Measurements from ENCODE around the gene KIAA2012.

Gene KIAA2012

GRCh38 chr2:202088777-202089176, 15.7 kb downstream of the KIAA2012 start:
- no peak for DNase-seq (ENCODE audit: low spot score)

DNA sequence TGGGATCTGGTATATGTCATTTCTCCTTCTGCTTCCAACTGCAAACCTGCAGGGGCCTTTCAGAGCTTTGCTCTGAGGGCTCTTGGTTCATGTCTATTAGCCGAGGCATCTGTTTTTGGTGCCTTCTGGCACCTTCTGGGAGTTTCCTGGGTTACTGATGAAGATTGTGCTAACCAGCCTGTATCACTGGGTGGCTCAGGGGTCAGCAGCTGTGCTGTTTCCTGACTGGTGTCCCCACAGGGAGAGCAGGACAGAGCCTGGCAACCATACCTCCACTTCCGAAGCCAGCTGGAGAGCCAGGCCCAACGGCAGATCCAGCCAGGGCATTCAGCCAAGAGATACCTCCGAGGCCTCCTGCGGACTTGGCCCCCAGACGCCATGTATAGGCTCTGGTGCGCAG, 17.5 kb downstream of the KIAA2012 start:
- DNase-seq (ENCODE audit: low spot score), result no peak

GRCh38 chr2:202091476-202091875, 18.4 kb downstream of the KIAA2012 start:
- peak; percentile 5 for DNase-seq (ENCODE audit: low spot score)

- no peak for DNase-seq (ENCODE audit: low spot score)
Observed at GRCh38 chr2:202094426-202094986, 21.5 kb downstream of the KIAA2012 start.

DNA sequence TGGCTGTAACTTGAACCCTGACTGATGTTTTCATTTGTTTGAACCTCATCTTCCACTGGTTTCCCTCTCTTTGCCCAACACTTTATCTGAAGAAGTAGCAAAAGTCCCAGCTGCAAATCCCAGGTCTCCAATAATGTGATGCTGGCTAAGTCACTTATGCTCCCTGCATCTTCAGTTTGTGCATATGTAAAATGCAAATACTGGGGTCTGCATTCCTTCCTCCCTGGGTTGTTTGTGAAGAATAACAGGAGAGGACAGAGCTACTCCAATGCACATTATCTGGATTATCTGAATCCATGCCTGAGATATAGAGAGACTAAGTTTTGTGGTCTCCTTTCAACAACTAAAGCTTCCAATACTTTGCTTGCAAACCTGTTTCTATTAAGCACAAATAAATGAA, 22.2 kb downstream of the KIAA2012 start:
- DNase-seq (ENCODE audit: low spot score), result no peak

- DNase-seq (ENCODE audit: low spot score), result no peak
Observed at GRCh38 chr2:202096736-202097135, 23.7 kb downstream of the KIAA2012 start.

DNA sequence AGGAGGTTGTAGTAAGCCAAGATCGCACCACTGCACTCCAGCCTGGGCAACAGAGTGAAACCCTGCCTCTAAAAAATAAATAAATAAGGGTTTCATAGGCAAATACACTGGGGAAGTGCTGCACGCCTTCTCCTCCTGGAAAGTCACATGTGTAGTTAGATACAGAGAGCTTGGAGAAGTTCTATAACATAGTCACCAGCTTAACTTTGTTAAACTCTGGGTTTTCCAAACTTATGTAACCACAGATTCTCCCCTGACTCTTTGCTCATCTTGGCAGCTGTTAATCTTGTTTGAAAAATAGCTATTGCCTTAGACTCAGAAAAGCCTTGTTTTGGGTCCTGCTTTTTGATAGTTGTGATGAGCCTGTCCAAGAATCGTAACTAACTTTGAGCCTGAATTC, 25.2 kb downstream of the KIAA2012 start:
- no peak for DNase-seq (ENCODE audit: low spot score)

DNA sequence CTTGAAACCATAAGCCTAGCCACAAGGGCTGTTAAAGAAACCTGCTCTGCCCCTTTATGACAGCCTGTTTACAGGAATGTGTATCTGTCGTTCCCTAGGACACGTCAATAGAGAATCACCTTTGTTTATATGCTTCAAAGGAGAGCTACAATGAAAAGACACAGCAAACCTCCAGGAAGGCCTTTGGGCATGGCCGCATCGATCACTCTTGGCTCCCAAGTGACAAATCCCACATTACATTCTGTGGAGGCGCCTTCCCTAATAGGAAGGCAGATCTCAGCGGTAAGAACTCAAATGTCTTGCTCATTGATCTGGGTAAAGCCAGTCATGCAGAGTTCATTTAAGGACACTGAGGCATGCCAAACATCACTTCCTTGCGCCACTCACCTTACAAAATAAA, 26.5 kb downstream of the KIAA2012 start:
- no peak for DNase-seq (ENCODE audit: low spot score)

- no peak for DNase-seq (ENCODE audit: low spot score)
Observed at GRCh38 chr2:202100176-202100575, 27.1 kb downstream of the KIAA2012 start.

DNA sequence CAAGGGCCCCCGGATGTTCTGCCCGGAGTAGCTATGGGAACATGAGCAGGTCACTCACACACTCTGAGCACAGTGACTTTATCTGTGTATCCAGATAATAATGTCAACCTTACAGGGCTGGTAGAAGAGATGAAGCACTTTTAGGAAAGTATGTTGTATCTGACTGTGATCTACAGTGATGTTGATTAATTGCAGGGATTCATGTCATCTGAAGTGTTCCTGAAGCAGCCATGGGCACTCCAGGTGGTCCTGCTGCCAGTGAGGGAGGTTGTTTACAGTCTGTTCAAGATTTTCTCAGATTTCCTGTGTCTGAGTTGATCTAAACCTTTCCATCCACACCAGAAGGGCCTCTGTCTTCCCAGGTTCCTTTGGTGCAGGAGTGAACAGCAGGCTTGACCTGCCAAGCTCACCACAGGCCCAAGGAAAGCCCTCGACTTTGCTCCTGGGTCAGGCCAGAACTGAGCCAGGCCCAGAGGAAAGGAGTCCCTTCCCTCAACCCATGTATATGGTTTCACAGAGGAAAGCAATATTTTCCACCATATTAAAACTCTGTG, 28.0 kb downstream of the KIAA2012 start:
- DNase-seq (ENCODE audit: low spot score), result no peak

DNA sequence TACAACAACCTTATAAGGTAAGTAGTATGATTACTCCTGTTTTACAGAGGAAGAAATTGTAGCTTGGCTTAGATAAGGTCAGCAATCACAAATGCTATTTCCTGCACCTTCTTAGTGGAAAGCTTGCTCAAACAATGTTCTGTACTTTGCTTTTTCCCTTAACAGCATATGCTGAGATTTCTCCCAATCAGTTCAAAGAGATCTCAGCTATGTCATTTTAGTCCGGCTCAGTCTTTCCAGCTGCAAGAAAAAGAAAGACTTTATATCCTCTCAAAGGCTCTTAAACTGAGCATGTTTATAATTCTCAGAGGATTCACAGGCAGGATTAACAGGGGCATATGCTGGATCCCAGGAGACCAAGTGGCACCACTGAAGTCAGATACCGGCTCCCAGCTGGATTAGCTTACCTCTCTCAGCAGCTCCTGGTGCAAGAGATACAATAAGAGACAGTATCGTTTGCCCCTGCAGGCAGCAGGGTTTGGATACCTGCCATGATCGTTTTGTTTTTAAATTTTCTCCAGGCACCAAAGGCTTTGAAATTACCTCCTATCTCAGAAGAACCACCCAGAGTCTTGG, 29.5 kb downstream of the KIAA2012 start:
- DNase-seq (ENCODE audit: low spot score), result no peak

GRCh38 chr2:202104286-202104870, 31.3 kb downstream of the KIAA2012 start:
- no peak for DNase-seq (ENCODE audit: low spot score)

- DNase-seq (ENCODE audit: low spot score), result no peak
Observed at GRCh38 chr2:202105025-202105424, 32.0 kb downstream of the KIAA2012 start.

DNA sequence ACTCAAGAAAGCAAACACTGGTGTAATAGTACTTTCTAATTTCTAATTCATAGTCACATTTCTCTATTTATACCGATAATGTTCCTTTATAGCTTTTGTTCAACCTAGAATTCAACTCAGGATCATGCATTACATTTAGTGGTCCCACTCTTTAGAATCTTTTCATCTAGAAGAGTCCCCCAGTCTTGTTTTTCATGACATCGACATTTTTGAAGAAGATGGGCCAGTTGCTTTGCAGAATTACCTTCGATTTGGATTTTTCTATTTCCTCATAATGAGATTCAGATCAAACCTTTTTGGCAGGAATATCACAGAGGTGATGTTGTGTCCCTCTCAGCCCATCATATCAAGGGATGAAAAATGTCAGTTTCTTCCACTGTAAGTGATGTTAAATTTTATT, 35.3 kb downstream of the KIAA2012 start:
- DNase-seq (ENCODE audit: low spot score), result no peak

DNA sequence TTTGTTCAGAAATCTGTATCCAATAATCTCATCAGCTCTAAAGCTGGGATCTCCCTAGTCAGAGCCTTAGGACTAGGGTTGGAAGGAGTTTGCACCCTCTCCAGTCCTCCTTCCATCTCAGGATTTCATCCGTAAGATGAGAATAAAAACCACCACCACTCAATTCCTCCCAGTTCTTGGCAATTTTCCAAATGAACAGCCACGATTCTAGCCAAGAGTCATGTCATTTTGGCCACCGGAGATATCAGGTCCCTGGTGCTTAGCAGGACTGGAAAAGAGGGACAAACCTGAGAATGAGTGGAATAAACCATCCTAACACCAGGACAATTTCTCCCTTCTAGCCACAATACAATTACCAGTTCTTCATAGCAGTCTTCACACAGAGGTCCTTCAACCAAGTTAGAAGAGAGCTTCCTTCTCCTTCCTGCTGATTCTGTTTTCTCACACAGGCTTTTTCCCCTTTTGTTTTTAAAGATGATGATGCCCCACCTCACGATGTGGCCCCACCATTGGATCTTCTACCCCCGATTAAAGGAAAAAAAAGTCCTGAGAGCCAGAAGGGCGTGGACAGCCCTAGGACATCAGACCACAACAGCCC, 36.2 kb downstream of the KIAA2012 start:
- no peak for DNase-seq (ENCODE audit: low spot score)

DNA sequence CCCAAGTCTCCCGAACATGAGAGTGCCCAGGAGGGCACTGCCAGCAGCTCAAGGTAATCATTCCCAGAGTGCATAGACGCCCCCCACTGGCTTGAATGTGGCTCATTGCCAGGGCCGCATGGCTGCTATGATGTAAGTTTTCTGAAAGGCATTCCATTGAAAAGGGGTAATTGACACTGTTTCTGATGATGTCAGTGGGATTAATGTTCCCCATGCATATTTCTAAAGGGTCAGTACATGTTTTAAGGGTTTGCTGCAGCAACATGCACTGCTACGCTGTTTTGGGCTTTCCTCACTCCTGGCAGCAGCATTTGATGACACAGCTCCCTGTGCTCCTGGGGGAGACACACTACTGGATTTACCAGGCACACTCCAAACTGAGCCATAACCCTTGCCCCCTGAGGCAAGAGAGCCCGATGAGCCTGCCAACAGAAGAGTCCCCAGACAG, 36.7 kb downstream of the KIAA2012 start:
- no peak for DNase-seq (ENCODE audit: low spot score)

- DNase-seq (ENCODE audit: low spot score), result no peak
Observed at GRCh38 chr2:202110491-202110890, 37.4 kb downstream of the KIAA2012 start.

DNA sequence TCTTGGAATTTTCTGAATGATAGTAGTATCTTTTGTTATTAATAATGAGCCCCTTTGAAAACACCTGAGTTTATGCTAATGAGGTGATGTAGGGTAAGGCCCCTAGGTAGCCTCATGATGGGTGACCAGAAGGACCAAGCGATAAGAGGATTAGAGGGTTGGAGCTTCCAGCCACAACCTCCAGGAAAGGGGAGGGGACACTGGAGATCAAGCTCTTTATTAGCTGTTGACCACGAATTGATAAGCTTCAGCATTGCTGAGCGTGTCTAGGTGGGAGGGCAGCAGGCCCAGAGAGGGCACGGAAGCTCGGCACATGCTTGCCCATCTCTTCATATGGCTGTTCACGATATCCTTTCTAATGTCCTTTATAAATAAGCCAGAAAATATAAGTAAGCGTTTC, 39.0 kb downstream of the KIAA2012 start:
- no peak for DNase-seq (ENCODE audit: low spot score)

- DNase-seq (ENCODE audit: low spot score), result no peak
Observed at GRCh38 chr2:202113571-202114142, 40.6 kb downstream of the KIAA2012 start.

DNA sequence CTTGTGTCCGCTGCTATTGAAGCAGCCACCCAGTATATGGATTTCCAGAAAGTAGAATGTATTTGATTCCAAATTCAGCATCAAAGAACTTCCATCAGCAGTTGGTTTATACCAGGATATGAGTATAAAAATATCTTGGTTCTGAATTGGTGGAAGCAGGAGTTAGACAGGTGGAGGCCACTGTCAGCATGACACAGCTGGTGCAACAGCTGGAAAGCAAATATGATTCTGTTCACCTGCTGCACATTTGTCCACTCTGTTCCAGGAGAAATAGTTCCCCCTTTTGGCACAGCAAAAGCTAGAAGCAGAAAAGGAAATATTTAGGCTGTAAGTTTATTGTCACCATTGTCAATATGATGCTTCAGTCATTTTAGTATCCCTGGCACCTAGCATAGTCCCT, 41.2 kb downstream of the KIAA2012 start:
- DNase-seq (ENCODE audit: low spot score), result no peak

- DNase-seq (ENCODE audit: low spot score), result no peak
Observed at GRCh38 chr2:202114795-202115194, 41.7 kb downstream of the KIAA2012 start.

DNA sequence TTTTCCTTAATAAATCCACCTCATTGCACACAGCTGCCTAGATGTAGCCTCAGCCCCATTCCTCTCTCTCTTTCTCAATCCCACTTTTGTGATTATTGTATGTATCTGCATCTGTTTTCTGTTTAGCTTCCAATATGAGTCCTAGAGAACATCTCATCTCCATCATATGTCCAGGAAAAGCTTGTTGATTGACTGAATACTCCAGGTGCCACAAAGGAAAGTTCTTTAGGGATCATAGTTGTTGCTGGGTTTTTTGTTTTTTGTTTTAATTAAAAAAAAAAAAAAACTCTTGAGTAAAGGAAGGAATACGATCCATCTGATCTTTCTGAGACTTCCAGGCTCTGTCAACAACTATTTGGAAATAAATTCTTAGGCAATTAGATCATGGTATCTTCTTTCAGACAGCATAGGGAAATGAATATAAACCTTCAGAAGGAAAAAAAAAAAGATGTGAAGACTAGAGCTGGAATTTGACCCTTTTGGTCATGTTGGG, 42.5 kb downstream of the KIAA2012 start:
- DNase-seq (ENCODE audit: low spot score), result no peak

GRCh38 chr2:202116691-202117090, 43.6 kb downstream of the KIAA2012 start:
- DNase-seq (ENCODE audit: low spot score), result no peak

Data from globus pallidus (tissue), 1 donor.